GM21825 (cell line): ENCODE measurements around the gene MAP3K9.

Experiments used
- ATAC-seq: cut with Tn5 transposase; IDR thresholded peaks from one replicate; pipeline ENCODE4 v1.9.1; 2021; ENCODE audit warnings: mild to moderate bottlenecking, moderate library complexity; ENCODE audit not compliant: unreplicated experiment

MAP3K9 gene

DNA sequence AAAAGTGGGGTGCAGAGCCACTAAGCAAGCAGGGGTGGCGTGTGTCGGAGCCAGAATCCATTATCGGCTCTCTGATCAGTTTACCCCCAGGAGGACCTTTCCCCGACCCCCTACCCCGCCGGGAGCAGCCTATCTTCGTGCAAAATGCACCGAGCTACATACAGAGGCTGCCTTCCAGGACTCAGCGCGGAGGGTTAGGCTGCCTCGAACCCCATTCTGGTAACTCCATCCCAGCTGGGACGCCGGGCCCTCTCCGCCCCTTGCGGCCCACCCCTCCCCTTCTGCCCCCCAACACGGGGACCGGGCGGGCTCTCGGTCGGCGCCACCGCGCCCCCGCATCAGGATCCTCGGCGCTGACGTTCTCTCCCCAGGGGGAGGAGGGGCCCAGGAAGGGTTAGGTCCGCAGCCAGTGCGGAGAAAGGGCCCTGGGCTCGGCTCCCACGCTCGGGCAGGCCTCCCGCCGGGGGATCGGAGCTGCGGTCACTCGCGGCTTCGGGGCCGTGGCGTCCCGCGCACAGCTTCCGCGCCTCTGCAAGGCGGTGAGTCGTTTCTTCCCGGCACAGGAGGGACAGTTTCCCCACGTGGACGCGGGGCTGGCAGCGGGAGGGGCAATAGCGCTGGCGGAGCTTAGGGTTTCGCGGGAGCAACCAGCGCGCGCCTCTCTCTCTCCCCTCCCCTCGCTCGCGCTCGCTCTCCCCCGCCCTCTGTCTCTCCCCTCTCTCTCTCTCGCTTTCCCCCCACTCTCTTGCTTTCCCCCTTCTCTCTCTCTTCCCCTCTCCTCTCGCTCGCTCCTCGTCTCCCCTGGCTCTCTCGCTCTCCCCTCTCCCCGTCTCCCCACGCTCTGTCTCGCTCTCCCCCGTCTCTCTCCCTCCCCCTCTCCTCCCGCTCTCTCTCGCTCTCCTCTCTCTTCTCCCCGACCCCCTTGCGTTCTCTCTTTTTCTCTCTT is 12.5 kb upstream of the MAP3K9 start:
- ATAC-seq: no peak

GRCh38 chr14:70816525-70816924 is 7.2 kb upstream of the MAP3K9 start:
- ATAC-seq: no peak

GRCh38 chr14:70814466-70814865 is 5.2 kb upstream of the MAP3K9 start:
- ATAC-seq: no peak

- no peak for ATAC-seq
These were observed 3.0 kb upstream of the MAP3K9 start for GRCh38 chr14:70812124-70812818.

DNA sequence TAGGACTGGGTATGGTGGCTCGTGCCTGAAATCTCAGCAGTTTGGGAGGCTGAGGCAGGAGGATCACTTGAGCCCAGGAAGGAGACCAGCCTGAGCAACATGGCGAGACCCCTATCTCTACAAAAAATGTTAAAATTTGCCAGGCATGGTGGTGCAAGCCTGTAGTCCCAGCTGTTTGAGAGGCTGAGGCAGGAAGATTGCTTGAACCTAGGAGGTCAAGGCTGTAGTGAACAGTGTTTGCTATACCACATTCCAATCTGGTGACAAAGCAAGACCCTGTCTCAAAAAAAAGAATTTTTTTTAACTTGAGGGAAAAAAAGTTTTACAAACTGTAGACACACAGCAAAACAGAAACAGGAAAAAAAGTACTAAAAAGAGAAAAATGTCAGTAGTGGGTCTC is 2.3 kb upstream of the MAP3K9 start:
- no peak for ATAC-seq

DNA sequence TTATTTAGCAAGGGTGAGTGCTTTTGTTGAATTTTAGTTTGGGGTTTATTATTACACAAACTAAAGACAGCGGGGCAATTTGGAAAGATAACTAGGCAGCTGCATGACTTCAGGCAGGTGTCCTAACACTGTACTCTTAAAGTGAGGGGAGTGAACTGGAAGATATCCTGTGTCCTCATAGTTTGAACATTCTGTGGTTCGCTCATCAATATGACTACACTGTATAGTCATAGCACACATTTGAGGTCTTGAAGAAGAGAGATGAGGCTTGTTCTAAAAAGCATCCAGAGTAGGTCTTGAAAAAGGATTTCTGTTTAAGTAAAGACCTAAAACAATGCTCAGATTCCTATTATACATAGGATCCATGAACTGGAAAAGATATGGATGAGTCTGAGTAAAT is 1.7 kb upstream of the MAP3K9 start:
- ATAC-seq: no peak

- ATAC-seq: no peak
These were observed 1.3 kb upstream of the MAP3K9 start for GRCh38 chr14:70810621-70811020.

- ATAC-seq: peak; percentile 9
These were observed 693 bp downstream of the MAP3K9 start for GRCh38 chr14:70808416-70809224.

DNA sequence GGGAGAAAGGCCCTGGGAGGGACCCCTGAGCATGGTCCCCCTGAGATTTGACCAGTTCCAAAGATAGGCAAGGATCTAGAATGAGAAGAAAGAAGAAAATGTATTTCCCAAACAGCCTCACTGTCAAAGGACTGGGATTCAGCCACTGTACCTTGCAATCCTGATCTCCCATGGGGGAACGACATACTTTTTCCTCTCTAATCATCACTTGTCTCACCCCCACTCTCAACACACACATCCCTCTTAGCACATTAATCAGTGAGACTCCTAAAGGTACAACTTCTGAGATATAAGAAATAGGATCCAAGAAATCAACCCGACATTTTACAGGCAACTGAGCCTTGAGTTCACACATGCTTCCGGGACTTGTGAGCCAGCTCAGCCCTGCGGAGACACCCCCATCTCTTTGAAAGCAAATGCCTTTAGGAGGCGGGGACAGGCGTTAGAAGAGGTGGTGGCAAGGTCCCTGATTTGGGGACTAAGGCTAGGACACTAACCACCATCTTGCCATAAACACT is 1.4 kb downstream of the MAP3K9 start:
- ATAC-seq: no peak

DNA sequence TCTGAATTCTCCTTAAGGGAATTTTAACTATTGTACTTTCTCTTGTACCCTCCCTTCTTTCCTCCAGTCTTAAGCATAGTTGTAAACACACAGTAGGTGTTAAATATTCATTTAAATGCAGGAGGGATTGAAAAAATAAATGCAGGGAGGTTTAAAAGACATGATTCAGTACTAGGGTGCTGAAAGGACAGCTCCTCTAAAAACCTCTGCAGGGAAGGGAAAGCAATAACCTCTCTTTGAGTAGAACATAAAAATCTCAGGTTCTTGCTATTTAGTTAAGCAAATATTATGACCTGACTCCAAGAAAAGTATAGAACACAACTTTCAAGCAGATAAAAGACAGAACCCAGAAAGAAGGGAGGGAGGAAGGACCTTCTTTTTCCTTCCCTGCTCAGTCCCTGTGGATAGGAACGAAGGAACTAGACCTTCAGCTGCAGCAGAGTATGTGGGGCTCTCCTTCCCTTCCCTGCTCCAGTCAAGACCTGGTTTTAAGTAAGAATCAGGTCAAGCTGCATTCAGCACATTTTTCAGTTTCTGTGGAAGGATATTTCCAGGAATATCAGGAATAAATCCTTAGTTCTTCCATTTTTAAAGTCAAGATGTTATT is 4.7 kb downstream of the MAP3K9 start:
- no peak for ATAC-seq

DNA sequence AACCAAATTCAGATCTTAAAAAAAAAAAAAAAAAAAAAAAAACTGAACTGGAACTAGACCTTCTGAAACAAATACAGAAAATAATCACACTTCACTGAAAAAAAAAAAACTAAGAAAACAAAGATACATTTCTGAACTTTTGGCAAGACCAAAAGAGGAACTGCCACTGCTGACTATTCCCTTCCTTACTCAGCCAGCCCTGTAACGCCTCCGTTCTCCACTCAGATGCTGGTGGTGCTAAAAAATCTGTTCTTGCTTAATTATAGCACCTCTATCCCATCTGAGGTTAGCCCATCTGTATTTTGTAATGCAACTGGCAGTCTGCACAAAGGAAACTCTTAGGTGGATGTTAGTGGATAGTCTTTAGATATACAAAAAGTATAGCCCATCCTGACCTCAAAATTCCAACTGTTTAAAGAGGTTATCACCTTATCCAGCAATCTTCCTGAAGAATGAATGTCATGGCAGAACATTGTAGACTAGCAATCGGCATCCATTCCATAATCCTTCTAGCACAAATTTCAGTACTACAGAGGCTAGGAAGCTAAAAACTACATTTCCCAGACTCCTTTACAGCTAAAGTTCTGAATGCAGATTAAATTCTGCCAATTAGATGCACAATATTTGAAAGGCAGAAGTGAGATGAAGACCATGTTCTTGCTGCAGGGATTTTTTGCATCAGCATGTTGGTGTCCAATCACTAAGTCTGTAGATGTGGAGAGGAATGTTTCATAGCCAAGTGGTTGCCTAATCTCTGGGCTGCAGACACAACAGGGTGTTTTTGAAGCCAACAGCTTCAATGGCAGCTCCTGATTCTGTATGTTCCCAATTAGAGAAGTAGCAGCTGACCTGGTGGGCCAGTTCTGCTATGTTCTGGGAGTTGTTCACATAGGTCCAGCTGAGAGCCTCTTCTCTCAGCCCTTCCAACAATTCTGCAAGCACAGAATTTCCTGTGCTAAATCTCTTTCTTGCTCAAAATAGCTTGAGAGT is 5.7 kb downstream of the MAP3K9 start:
- ATAC-seq: peak; percentile 63

DNA sequence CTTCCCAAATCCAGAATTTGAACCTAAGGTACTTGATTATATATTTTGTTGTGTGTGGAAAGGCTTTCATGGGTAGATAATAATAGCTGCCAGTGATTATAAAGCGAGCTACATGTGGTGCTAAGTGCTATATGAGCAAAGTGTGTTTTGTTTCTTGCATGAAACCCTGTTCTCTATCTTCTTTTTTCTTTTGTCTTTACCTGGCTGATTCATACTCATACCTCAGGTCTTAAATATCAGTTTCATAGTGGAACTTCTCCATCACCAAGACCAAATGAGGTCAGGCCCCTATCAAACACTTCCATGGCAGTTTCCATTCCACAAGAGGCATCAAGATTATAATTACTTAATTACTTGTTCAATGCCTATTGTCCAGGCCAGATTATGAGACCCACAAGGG is 6.9 kb downstream of the MAP3K9 start:
- no peak for ATAC-seq

GRCh38 chr14:70801836-70802235 is 7.5 kb downstream of the MAP3K9 start:
- no peak for ATAC-seq

DNA sequence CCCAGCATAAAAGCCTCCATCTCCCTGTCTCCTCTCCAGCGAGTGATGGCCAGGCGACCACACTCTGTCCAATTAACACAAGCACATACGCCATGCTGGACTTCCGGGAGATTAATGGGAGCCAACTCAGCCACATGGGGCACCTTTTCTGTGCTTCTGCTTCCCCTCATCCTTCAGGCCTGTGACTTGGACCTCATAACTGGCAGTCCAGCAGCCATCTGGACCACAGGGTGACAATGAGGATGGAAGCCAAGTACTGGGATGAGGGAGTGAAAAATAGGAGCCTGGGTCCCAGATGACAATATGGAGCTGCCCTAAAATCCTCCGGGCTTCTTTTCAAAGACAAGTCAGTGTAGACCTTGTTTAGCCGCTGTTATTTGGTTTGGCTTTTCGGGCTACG is 12.8 kb downstream of the MAP3K9 start:
- ATAC-seq: no peak

DNA sequence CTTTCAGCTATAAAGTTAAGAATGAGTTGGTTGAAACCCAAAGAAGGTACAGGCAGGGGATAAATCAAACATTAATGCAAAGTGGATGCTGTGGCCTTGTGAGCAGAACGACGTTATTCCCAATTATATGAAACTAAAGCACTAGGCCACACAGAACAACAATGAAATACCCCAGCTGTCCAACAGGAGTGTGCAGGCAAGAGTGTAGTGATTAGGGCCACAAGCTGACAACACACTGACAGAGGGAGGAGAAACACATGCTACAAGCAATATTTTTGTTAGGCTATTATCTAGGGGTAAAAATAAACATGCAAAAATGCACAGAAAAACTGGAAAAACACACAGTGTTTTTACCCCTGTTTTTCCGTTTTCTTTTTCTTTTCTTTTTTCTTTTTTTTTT is 15.0 kb downstream of the MAP3K9 start:
- ATAC-seq: no peak

- ATAC-seq: no peak
These were observed 15.7 kb downstream of the MAP3K9 start for GRCh38 chr14:70793637-70794036.

DNA sequence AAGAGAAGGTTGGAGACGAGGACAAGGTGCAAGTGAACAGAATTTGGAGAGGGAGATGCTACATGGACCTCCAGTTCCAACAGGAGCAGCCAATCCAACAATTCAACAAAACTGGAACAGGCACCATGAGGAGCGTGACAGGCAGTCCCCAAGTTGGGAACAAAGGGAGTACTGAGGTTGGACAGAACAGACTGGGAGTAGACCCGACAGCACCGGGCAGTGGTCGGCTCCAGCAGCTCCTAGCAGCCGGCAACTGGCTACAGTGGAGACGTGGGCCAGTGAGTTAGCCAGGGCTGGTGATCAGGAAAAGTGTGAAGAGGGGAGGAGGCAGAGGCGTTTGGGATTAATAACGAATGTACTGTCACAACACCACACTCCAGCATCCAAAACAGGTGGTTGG is 16.4 kb downstream of the MAP3K9 start:
- ATAC-seq: no peak

DNA sequence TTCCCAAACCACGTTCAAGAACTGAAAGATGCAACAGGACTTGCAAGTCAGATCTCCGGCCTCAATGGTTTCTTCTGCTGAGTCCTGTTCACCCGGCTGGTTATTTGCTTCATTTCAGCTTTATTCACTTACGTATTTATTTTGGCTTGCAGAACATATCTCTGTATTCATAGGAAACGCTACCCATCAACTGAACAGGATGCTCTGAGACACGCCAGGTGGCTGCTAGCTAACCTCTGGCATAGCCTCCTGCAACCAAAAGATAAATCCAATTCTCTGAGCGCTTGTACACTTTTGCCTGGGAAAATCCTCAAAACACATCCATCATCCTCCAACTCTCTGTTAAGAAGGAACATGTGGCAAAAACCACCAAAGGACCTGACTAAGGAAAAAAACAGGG is 17.3 kb downstream of the MAP3K9 start:
- no peak for ATAC-seq

DNA sequence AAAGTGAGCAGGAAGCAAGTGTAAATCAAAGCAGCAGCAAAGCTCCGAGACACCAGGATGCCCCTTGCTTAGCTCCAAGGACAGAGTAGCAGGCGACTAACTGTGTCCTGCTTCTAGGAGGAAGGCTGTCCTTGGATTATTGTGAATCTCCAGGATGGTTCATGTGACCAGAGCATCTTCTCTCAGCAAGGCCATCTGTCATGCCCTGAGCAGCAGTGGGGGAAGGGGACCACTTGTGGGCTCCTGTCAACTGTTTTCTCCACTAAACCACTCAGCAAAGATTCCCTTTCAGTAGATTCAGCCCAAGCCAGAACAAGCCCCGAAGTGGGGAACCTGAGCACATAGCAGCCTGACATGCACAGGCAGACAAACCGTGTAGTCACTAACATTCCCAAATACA is 19.4 kb downstream of the MAP3K9 start:
- ATAC-seq: no peak

- ATAC-seq: no peak
These were observed 20.0 kb downstream of the MAP3K9 start for GRCh38 chr14:70789361-70789760.
